Measurements from ENCODE around the gene PSME3.

The PSME3 gene

DNA sequence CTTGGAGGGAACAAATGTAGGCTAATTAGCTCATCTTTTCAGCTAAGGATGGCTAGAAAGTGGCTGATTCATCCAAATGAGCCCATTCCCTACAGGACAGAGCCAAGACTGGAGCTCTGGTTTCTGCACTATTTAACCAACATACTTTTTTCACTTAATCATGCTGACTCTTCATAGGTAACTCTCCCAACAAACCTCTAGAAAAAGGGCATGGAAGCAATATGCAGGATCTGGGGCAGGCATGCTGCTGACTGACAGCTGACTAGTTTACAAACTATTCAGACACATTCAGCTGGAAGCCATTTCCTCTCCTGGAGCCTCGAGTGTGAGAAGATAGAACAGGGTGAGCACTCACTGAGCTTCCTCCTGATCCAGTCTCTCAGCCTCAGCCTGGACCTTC, 15.3 kb upstream of the PSME3 start:
- peak; percentile 76 for DNase-seq (ENCODE audit: low read depth)

DNA sequence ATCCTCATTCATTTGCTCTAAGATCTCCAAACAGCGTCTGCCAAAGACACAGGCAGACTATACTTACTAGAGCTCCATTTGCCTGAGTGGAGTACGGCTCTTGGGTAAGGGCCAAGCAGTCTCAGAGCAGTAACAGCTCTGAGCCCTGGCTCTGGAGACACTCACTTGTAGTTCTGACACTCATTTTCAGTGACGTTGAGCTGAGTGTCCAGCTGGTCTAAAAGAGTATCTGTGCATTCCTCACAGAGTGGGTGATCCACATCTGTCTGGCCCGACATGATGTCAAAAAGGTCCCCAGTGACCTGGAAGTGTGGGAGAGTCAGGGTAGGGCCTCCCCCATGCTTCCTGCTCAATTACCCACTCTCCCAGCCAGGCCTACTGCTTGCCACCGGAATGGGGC, 14.8 kb upstream of the PSME3 start:
- peak; percentile 17 for DNase-seq (ENCODE audit: low read depth)

DNA sequence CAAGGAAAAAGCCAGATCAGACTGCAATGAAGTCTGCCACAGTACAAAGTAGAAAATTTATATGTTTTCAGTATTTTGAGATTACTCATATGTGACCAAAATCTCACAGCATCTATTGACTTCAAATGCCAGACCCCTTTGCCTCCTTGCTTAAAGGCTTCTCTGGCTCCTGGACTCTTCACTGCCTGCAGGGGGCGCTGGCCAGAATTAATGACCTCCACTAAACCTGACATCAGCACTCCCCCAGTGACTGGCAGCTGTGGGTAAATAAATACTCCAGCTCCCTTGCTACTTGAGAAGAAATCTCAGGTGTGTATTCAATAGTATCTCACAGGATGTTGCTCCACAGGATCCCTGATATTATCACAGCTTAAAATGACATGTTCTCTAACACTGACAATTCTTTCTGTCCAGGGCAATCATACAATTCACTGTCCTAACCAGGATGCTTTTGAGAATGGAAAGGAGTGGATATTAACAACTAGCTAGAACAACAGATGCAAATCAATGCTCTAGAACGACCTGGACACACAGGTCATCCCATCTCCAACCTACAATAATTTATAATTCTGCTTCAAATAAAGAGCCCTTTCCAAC, 13.2 kb upstream of the PSME3 start:
- peak; percentile 70 for DNase-seq (ENCODE audit: low read depth)

DNA sequence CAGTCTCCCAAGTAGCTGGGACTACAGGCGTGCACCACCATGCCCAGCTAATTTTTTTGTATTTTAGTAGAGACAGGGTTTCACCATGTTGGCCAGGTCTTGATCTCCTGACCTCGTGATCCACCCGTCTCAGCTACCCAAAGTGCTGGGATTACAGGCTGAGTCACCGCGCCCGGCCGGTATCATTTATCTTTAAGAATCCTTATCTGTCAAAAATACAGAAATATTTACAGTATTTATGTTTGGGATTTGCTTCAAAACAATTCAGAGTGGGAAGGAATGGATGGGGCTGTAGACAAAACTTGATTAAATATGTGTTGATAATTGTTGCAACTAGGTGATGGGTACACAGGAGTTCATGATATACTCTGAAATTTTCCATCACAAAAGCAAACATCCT, 12.0 kb upstream of the PSME3 start:
- no peak for DNase-seq (ENCODE audit: low read depth)

DNA sequence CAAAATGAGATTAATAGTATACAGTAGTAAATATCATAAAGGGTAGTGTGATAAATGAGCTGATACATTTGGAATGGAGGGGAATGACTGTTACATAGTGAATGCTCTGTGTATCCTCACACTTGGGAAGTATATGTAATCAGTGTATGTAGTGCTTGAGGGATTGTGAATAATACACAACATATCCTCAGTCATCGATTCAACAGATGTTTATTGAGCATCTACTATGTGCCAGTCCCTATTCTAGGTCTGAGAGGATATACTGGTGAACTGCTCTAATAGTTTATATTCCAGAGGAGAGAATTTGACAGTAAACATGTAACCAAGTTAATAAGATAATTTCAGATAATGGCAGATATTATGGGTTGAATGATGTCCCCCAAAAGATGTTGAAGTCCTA, 5.7 kb upstream of the PSME3 start:
- no peak for DNase-seq (ENCODE audit: low read depth)

DNA sequence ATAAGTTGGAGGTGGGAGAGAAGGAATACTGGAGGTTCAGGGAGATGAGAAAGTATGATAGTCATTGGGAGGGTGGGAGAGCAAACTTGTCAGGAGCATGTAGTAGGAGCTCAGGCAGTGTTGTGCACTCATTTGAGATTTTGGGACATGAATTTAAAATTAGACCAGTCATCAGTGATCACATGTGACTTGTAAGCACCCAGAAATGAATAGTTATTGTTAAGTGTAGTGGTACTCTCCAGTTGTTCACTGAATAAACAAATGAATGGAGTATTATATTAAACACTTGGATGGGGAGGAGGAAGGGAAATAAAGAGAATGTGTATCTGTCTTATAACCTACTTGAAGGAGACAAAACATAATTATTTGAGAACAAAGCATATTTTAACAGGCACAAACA, 2.2 kb upstream of the PSME3 start:
- no peak for DNase-seq (ENCODE audit: low read depth)

DNA sequence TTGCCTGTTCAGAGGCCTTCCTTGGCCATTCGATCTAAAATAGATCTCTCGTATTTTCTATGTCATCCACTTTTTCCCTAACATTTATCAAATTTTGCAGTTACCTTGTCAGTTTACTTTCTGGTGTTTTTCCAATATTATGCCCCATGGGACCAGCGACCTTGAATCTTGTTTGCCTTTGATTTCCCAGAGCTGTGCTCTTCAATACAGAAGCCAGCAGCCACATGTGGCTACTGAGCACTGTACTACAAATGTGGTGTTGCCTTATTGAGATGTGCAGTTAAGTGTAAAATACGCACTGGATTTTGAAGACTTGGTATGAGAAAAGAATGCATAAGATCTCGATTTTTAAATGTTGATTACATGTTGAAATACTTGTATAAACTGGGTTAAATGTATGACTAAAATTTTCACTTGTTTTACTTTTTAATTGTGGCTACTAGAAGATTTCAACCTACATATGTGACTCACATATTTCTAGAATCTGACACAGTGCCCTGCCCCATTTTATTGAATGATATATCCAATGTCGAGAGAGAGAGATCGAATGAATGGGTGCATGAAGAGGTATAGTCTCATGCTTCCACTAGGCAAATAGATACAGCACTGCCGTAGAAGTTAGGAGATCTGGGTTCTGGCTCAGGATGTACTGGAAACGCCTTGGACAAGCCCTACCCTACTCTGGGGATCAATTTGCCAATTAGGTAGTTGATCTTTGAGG, 824 bp upstream of the PSME3 start:
- DNase-seq (ENCODE audit: low read depth): no peak

DNA sequence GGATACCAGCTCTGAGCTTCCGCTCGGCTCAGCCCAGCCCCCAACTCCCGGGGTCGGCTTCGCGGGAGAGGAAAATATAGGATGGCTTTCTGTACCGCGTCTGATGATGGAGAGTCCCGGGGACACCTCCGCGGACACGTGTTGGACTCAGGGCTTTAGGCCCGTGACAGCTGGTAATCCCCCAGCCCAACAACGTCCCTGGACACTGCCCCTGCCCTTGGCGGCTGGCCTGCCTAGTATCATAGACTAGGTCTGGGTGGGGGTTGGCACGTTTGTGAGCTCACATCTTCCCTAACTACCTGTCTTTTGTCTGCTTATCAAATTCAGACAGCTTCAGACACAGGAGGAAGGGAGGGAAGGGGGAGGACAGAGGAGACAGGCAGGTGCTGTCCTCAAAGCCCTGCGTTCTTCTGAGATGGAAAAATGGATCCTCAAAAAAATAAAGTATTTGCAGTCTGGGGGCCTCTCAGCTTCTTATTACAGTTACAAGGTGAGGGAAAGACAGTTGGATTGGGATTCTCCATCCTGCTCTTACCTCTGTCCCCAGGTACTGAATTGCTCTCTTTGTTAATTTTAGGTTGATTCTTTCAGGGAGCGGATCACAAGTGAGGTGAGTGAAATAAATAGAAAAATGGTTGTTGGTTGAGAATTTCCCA, 698 bp downstream of the PSME3 start:
- no peak for DNase-seq (ENCODE audit: low read depth)

DNA sequence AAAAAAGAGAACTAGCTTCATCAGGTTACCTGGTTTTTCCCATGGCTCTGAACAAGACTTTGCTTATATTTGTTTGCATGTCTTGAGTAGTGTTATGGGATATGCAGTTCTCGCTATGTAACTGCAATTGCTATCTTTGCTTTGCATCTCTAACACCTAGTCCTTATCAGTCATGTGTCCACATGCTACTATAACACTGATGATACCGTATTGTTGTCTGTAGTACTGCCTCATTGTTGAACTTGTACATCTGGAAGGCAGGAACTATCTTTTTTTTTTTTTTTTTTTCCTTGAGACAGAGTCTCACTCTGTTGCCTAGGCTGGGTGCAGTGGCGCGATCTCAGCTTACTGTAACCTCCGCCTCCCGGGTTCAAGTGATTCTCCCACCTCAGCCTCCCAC, 2.5 kb downstream of the PSME3 start:
- no peak for DNase-seq (ENCODE audit: low read depth)

DNA sequence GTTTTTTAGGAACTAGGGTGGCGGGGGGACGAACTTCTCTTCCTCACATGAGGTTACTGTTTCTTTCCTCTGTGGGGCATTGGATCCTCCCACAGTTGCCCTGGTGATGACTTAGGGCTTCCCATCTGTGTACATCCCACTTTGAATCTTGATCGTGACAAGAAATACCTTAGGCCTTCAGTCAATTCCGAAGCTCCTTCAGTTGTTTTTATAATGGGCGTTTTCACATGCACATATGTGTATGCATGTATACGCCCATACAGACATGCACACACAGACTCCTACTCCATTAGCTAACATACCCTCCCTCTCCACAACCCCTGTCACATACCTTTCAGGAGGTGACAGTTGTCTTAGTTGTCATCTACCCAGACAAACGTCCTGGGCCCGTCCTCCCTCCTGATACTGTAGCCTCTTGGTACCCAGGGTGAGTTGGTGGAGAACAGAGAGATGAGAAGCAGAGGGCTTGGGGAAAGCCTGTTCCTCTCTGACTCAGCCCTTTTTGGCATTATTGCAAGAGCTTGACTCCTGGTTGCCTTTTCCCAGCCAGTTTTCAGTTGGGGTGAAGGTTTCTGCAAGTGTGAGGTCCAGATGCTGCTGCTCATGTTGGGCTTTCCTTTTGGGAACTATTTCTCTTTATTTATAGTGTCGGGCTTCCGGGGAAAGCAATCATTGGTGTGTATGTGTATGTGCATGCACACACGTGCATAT, 8.9 kb downstream of the PSME3 start:
- DNase-seq (ENCODE audit: low read depth): peak; percentile 23

DNA sequence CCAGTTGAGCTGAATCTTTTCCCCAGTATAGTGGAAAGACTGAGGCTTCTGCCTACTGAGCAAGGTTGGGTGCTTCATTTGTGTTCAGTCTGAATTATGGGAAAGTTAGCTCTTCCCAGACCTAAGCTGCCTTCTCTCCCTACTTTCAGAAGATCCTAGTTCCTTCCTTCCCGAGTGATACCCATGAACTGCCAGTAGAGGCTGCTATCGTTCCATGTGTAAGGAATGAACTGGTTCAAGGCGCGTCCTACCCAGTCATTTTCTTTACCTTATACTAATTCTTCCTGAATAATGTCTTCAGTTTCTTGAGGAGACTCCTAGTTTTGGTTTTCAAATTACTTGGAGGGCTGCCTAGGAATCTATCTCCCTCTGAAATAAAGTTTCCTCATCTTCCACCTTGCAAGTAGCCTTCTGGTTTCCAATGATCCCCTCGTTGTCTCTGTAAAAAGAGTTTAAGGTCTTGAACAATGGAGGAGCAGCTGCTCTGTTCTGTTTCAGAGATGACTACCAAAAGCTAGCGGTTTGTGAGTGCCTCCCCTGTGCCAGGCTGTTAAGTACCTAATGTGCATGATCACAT, 10.2 kb downstream of the PSME3 start:
- DNase-seq (ENCODE audit: low read depth): peak; percentile 74

DNA sequence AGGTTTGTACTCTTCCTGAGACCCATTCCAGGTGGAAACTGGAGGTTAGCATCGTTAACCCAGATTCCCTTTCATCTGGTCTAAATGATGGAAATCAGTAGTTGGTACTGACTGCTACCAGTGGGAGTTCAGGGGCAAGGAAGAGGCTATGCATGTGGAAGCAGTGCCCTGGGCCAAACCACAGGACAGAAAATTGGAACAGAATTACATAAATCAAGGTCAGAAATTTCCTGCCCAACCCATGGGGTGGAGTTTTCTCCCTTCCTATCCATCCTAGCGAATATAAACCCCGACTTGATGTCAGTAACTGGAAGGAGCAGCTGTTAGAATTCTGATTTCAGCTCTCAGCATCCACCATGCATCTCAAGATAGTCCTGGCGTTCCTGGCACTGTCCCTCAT, 11.1 kb downstream of the PSME3 start, which contains the start of gene AOC2:
TSS of gene AOC2 (plus strand) at position 310 of the 400 bp plus-strand sequence. CDS start at position 357, 47 bp downstream.
- DNase-seq (ENCODE audit: low read depth): no peak

DNA sequence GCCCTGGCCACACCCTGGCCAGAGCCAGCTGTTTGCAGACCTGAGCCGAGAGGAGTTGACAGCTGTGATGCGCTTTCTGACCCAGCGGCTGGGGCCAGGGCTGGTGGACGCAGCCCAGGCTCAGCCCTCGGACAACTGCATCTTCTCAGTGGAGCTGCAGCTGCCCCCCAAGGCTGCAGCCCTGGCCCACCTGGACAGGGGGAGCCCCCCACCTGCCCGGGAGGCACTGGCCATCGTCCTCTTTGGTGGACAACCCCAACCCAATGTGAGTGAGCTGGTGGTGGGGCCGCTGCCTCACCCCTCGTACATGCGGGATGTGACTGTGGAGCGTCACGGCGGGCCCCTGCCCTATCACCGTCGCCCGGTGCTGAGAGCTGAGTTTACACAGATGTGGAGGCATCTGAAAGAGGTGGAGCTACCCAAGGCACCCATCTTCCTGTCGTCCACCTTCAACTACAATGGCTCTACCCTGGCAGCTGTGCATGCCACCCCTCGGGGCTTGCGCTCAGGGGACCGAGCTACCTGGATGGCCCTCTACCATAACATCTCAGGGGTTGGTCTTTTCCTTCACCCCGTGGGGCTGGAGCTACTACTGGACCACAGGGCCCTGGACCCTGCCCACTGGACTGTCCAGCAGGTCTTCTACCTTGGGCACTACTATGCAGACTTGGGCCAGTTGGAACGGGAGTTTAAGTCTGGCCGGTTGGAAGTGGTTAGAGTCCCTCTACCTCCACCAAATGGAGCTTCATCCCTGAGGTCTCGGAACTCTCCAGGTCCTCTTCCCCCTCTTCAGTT, 11.8 kb downstream of the PSME3 start:
- DNase-seq (ENCODE audit: low read depth): no peak

DNA sequence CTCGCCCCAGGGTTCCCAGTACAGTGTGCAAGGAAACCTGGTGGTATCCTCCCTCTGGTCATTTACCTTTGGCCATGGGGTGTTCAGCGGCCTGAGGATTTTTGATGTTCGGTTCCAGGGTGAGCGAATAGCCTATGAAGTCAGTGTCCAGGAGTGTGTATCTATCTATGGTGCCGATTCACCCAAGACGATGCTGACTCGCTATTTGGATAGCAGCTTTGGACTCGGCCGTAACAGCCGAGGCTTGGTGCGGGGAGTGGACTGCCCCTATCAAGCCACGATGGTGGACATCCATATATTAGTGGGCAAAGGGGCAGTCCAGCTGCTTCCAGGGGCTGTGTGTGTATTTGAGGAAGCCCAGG, 12.3 kb downstream of the PSME3 start:
- no peak for DNase-seq (ENCODE audit: low read depth)

DNA sequence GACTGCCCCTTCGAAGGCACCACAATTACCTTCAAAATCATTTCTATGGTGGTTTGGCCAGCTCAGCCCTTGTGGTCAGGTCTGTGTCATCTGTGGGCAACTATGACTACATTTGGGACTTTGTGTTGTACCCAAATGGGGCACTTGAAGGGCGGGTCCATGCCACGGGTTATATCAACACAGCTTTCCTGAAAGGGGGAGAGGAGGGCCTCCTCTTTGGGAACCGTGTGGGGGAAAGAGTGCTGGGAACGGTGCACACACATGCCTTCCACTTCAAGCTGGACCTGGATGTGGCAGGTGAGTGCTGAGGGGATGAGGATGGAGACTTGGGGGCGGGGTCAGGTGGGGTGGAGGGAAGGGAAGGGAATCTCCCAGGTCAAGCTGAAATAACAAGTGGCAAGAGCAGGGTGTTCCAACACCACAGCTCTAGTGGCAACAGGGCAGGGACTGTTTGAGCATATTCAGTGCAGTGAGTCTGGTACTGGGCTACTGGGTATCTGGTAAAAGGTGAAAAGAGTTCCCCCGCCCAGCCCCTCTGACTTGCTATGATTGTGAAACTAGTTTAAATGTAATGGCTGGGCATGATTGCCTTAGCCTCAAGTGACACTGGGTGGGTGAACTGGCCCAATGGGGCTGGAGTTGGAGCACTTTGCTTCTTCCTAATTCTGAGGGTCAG, 12.9 kb downstream of the PSME3 start:
- no peak for DNase-seq (ENCODE audit: low read depth)

DNA sequence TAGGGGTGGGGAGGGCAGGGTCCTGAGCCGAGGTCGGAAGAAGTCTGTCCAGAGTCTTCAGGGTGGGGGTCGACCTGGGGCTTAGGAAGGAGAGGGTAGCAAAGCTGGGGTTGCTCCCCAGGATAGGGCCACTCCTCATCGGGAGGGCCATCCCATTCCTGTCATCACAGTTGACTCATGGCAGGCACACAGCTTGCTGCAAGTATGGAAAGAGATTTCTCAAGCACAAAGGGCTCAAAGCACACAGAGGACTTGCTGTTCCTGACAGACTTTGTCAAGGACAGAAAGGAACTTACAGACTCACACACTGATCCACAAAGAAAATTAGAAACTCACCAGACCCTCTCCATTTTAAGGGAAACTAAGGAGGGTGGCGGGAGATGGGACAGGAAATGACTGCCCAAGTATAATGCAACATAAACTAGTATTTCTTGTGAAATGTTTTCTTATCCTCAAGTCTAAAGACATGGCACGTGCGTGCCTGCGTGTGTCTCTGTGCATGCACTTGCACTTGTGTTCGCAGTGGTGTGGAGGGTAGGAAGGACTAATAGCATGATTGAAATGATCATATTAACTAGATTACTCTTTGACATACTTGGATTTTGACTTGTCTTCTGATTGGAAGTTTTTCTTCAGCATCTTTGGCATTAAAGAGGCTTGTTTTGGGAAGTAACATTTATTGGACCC, 13.5 kb downstream of the PSME3 start:
- DNase-seq (ENCODE audit: low read depth): peak; percentile 59

DNA sequence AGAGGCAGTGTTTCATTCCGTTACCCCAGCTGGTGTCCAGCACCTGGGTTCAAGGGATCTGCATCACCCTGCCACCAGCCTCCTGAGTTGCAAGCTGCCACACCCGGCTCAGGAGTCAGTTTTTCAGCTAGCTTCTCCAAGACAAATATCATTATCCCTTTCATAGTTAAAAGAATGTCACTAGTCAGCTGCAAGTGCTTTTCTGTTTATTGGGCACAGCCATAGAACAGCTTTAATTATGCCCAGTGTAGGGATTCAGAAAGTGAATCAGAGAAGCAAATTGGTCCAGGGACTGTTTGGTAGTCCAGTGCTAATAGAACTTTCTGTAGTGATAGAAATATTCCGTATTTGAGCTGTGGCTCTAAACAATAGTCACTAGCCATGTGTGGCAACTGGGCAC, 14.9 kb downstream of the PSME3 start:
- no peak for DNase-seq (ENCODE audit: low read depth)

DNA sequence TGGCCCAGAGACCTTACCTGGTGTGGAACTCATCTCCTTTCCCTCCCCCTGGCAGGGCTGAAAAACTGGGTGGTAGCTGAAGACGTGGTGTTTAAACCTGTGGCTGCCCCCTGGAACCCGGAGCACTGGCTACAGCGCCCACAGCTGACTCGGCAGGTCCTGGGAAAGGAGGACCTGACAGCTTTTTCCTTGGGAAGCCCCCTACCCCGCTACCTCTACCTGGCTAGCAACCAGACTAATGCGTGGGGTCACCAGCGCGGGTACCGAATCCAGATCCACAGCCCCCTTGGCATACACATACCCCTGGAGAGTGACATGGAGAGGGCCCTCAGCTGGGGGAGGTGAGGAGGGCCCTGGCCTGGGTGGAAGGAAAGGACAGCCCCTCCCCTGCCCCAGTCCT, 15.8 kb downstream of the PSME3 start:
- DNase-seq (ENCODE audit: low read depth): no peak

DNA sequence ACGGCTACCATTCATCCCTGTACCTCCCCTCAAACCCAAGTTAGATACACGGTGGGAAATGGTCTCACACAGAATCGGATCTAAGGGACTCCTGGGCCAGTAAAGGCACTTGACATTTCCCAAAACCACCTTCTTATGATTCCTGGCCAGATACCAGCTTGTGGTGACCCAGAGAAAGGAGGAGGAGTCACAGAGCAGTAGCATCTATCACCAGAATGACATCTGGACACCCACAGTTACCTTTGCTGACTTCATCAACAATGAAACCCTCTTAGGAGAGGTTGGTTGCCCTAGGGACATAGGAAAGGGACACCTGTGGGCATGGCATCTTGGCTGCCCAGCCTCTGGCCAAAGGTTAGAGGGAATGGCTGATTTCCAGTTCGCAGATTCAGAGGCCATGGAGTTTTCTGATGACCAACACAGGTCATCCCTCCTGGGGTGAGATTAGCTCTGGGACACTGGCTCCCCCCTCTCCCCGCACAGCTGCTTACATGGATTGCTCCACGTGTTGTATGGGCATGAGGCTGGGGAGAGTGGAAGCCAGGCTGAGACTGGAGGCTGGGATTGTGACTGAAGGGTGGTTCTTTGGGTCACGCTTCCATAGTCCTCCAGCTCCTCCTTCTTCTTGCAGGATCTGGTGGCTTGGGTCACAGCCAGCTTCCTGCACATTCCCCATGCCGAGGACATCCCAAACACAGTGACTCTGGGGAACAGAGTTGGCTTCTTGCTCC, 16.4 kb downstream of the PSME3 start:
- no peak for DNase-seq (ENCODE audit: low read depth)

DNA sequence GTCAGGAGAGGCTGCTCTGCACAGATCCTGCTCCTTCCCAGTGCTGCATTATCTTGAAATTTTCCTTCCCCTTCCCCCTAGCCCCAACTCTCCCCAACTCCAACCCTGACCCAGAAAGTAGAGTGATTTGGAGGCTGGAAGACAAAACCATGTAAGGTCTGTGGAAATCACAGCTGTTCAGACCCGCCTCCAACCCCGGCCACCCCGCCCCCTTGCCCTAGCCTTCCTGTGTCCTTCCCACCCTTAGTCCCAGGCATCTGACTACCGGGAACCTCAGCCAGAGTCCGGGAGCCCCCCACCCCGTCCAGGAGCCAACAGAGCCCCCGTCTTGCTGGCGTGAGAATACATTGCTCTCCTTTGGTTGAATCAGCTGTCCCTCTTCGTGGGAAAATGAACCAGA, 17.8 kb downstream of the PSME3 start, which contains the start of gene AOC3:
TSS of gene AOC3 (plus strand) at position 246 of the 400 bp plus-strand sequence. CDS start at position 391, 145 bp downstream.
- no peak for DNase-seq (ENCODE audit: low read depth)
